Measurements from ENCODE around the gene RFC3. TPM values are rescaled to one million over a fixed set of nuclear protein-coding genes. Genes with fewer than 3 reads are reported as not detected.

RFC3 gene
- polyA plus RNA-seq, 1 of the 3 experiments (the other 2 are of a cell fraction), result 15.8 TPM

DNA sequence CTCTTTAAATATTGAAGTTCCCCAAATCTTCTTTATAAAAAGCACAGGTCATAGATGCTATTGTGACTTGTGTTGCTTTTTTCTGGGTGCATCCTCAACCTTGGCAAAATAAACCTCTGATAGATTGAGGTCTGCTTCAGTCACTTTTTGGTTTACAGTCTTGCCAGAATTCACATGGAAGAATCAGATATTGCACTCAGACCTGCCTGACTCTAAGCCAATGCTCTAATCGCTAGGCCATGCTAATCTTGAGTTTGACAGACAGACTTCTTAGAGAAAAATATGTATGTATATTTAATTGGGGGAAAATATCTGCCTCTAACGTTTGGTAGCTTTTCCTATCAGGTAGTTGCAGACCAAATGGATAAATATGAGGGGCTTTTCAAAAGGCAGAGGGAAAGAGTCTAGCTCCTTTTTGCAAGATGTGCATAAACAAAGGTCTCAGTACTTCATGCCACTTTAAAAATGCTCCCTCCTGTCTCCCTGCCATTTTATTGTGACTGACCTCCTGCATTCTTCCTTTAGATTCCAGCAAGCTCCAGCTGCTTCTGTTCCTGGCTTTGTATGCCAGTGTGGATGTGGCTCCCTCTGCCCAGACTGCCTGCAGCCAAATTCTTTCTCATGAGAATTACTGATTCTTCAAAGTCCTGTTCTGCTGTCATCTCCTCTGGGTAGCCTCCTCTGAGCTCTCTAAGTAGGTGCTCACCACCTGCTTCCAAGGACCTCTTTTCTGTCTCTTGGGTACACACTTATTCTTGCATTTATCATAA, 42.4 kb upstream of the RFC3 start:
- 0 out of 2 replicates have a peak, but pooled peaks cover 3% of the 10 kb centered on the region for H3K9me3 ChIP-seq
- H3F3A ChIP-seq (replicated peaks; ENCODE audit: insufficient read depth), result no peaks in the 10 kb centered on the region
- H3K9me2 ChIP-seq, result no peaks in the 10 kb centered on the region
- H3K79me2 ChIP-seq (ENCODE audit: insufficient read depth), result no peaks in the 10 kb centered on the region
- H3K9ac ChIP-seq, result no peak overlapping the region
- H3K4me2 ChIP-seq, result no peak overlapping the region
- no peak overlapping the region for H3K4me3 ChIP-seq (ENCODE audit: low read depth in 2 of 2, low read length in 1 of 2)
- no peak overlapping the region for H3K27ac ChIP-seq (ENCODE audit: low read depth in 2 of 2, low read length in 1 of 2)
- H3K36me3 ChIP-seq (replicated peaks in 1 of 2; ENCODE audit: control insufficient read depth in 1 of 2, insufficient read depth in 2 of 2, low read length in 1 of 2), result no peaks in the 10 kb centered on the region
- H4K20me1 ChIP-seq (ENCODE audit: insufficient read depth), result no peaks in the 10 kb centered on the region
- CTCF ChIA-PET, result interaction anchor here (0.5 to 1.2 kb wide), 3 partner anchors 10 to 805 kb away, joined by 3 read pairs; no protein-coding TSS in a partner anchor
- POLR2A ChIA-PET, result no interaction called here
- H3K27me3 ChIP-seq (ENCODE audit: insufficient read depth), result no peaks in the 10 kb centered on the region
- DNase-seq, result no peak
- H3K4me1 ChIP-seq (ENCODE audit: control insufficient read depth in 1 of 2, insufficient read depth in 2 of 2, low read depth in 1 of 2, low read length in 1 of 2), result no peaks in the 10 kb centered on the region; a peak in 2 of 4 replicates
- no peak for TF ChIP-seq ELF1 (IDR thresholded peaks at IDR 0.05)
- no peak for TF ChIP-seq SIN3A (IDR thresholded peaks at IDR 0.05; ENCODE audit: borderline replicate concordance, low read depth, low read length)
- TF ChIP-seq TAF1 (IDR thresholded peaks at IDR 0.05; ENCODE audit: borderline replicate concordance, low read depth, low read length), result no peak
- no peak for TF ChIP-seq RFX5 (IDR thresholded peaks at IDR 0.05; ENCODE audit: low read length)
- no peak for TF ChIP-seq FOXM1 (IDR thresholded peaks at IDR 0.05; ENCODE audit: low read depth)
- no peak for TF ChIP-seq JUND (IDR thresholded peaks at IDR 0.05)
- TF ChIP-seq REST (IDR thresholded peaks at IDR 0.05; ENCODE audit: low read depth, low read length), result no peak
- TF ChIP-seq, protein P1, sequence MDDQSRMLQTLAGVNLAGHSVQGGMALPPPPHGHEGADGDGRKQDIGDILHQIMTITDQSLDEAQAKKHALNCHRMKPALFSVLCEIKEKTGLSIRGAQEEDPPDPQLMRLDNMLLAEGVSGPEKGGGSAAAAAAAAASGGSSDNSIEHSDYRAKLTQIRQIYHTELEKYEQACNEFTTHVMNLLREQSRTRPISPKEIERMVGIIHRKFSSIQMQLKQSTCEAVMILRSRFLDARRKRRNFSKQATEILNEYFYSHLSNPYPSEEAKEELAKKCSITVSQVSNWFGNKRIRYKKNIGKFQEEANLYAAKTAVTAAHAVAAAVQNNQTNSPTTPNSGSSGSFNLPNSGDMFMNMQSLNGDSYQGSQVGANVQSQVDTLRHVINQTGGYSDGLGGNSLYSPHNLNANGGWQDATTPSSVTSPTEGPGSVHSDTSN (IDR thresholded peaks at IDR 0.05), result no peak
- TF ChIP-seq TEAD4 (IDR thresholded peaks at IDR 0.05; ENCODE audit: borderline replicate concordance, insufficient read depth), result no peak
- TF ChIP-seq GABPA (IDR thresholded peaks at IDR 0.05; ENCODE audit: low read depth), result no peak
- TF ChIP-seq FOSL2 (IDR thresholded peaks at IDR 0.05; ENCODE audit: borderline replicate concordance, low read depth), result no peak
- TF ChIP-seq, protein P2, sequence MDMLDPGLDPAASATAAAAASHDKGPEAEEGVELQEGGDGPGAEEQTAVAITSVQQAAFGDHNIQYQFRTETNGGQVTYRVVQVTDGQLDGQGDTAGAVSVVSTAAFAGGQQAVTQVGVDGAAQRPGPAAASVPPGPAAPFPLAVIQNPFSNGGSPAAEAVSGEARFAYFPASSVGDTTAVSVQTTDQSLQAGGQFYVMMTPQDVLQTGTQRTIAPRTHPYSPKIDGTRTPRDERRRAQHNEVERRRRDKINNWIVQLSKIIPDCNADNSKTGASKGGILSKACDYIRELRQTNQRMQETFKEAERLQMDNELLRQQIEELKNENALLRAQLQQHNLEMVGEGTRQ (IDR thresholded peaks at IDR 0.05; ENCODE audit: borderline replicate concordance, low read depth, low read length), result no peak
- no peak for TF ChIP-seq GATA2 (CRISPR knock-in tag; IDR thresholded peaks at IDR 0.05)
- no peak for TF ChIP-seq NRF1 (IDR thresholded peaks at IDR 0.05; ENCODE audit: low read depth, low read length)
- no peak for TF ChIP-seq FOXJ3 (CRISPR knock-in tag; IDR thresholded peaks at IDR 0.05)
- TF ChIP-seq RAD21 (IDR thresholded peaks at IDR 0.05; ENCODE audit: low read length), result no peak
- TF ChIP-seq RXRA (IDR thresholded peaks at IDR 0.05; ENCODE audit: borderline replicate concordance, low read depth), result no peak
- TF ChIP-seq YY1 (IDR thresholded peaks at IDR 0.05; ENCODE audit: low read depth), result no peak
- TF ChIP-seq, protein P3, sequence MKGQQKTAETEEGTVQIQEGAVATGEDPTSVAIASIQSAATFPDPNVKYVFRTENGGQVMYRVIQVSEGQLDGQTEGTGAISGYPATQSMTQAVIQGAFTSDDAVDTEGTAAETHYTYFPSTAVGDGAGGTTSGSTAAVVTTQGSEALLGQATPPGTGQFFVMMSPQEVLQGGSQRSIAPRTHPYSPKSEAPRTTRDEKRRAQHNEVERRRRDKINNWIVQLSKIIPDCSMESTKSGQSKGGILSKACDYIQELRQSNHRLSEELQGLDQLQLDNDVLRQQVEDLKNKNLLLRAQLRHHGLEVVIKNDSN (IDR thresholded peaks at IDR 0.05; ENCODE audit: borderline replicate concordance, low read depth), result no peak
- WGBS (ENCODE audit: low lambda C conversion rate), result 66% methylated on average over 2 of the region's 2 CpGs
- no peak overlapping the region for H2AFZ ChIP-seq (ENCODE audit: low read depth)

Measured in SK-N-SH (cell line).